Measurements from ENCODE around the gene PPP1R26. TPM values are rescaled to one million over a fixed set of nuclear protein-coding genes. Genes with fewer than 3 reads are reported as not detected.

PPP1R26 gene
- total and polyA plus RNA-seq, 2 of the 13 experiments (the other 11 are each of a cell fraction or from before 2014, with no cell fraction given) = 8.6 to 11.6 TPM

GRCh38 chr9:135455401-135456030 lies 24.1 kb upstream of the PPP1R26 start:
- WGBS (ENCODE audit: low lambda C conversion rate) = 15% methylated on average over 21 of the region's 23 CpGs
- in situ Hi-C loops (cut with HindIII; ENCODE audit: extremely low pct_ligation_motif_present, low pct_unique_long_range_greater_than_20kb) = no loop called here

More at GRCh38 chr9:135455401-135456030, 24.1 kb upstream of the PPP1R26 start:
- POLR2A ChIA-PET = no interaction called here
- Histone ChIP-seq H3K27me3 (ENCODE audit: control insufficient read depth in 1 of 2, insufficient read depth in 2 of 2, low read length in 2 of 2) (peaks cover 4 to 35% of the 10 kb centered on the region in 2 experiments; a peak in 3 of 5 replicates), H3K27ac (ENCODE audit: extremely low read length, insufficient read depth, low read length) (no peak overlapping the region), H3K4me3 (replicated peaks in 1 of 3; ENCODE audit: insufficient read depth in 1 of 3, low read depth in 2 of 3, low read length in 3 of 3) (no peak overlapping the region), H4K20me1 (ENCODE audit: insufficient read depth, low read length) (no peaks in the 10 kb centered on the region), H2AFZ (ENCODE audit: low read length) (no peak overlapping the region), H3K36me3 (replicated peaks in 1 of 2; ENCODE audit: control insufficient read depth in 1 of 2, insufficient read depth in 2 of 2, low read length in 2 of 2) (no peaks in the 10 kb centered on the region), H3K9me3 (ENCODE audit: low read length) (no peaks in the 10 kb centered on the region), H3K4me1 (ENCODE audit: insufficient read depth, low read length) (no peaks in the 10 kb centered on the region), H3K9ac (ENCODE audit: insufficient read depth, low read depth, low read length) (no peak overlapping the region), H3K79me2 (ENCODE audit: insufficient read depth, low read length) (no peaks in the 10 kb centered on the region), H3K4me2 (ENCODE audit: low read depth, low read length) (no peak overlapping the region)
- FAIRE-seq = no peak
- intact Hi-C loops (cut with micrococcal nuclease; ENCODE audit: unreplicated experiment) = no loop called here
- no peak for ATAC-seq
- CTCF ChIA-PET (ENCODE audit: low intra/inter-chr PET ratio, low total read pairs) = no interaction called here
- TF ChIP-seq KDM4B (CRISPR knock-in tag; IDR thresholded peaks at IDR 0.05) = no peak
- no peak for TF ChIP-seq ZBTB25 (CRISPR knock-in tag; IDR thresholded peaks at IDR 0.05)
- no peak for TF ChIP-seq SRSF4 (IDR thresholded peaks at IDR 0.05; ENCODE audit: low read depth, low read length, poor library complexity, severe bottlenecking)
- no peak for TF ChIP-seq ZNF569 (CRISPR knock-in tag; IDR thresholded peaks at IDR 0.05; ENCODE audit: borderline replicate concordance)
- no peak for TF ChIP-seq KLF11 (CRISPR knock-in tag; IDR thresholded peaks at IDR 0.05)
- TF ChIP-seq, protein P1, sequence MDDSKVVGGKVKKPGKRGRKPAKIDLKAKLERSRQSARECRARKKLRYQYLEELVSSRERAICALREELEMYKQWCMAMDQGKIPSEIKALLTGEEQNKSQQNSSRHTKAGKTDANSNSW (CRISPR knock-in tag; IDR thresholded peaks at IDR 0.05; ENCODE audit: borderline replicate concordance) = no peak
- TF ChIP-seq ZNF816 (CRISPR knock-in tag; IDR thresholded peaks at IDR 0.05; ENCODE audit: borderline replicate concordance) = no peak
- DNase-seq (ENCODE audit: low spot score) = no peak
- no TSS peak for BruUV-seq (replicated peaks)

All from HepG2 (cell line).